CD4-positive, alpha-beta T cell (primary cell): ENCODE results near the gene BIN1. TPM values are rescaled to one million over a fixed set of nuclear protein-coding genes. Genes with fewer than 3 reads are reported as not detected.

ENCODE experiments used
- ATAC-seq: fragments of 200-7000 bp; cut with Tn5 transposase; one replicate; pipeline ENCODE4 v1.10.0; 2022; ENCODE audit warnings: mild to moderate bottlenecking; ENCODE audit not compliant: poor library complexity
- CTCF ChIA-PET: fragments of 350-600 bp; sonication (Branson Sonifier 250); formaldehyde crosslinking; loops from one replicate; lab custom pipeline; 2021; ENCODE audit warnings: antibody characterized with exemption, inconsistent platforms; lab: Charles Lee
- POLR2A ChIA-PET: fragments of 350-600 bp; sonication (Branson Sonifier 250); formaldehyde crosslinking; loops from one replicate; lab custom pipeline; 2021; ENCODE audit warnings: antibody characterized with exemption, inconsistent platforms; lab: Charles Lee
- DNase-seq, 14 experiments: peaks; one replicate each; pipeline ENCODE4 v3.0.0-alpha.2; 2013 to 2020; ENCODE audit warnings: mixed read lengths in 2 of 14
- H3K27ac ChIP-seq, 2 donors: one replicate each; pipeline versions ENCODE4 v1.5.1 to v1.7.0; 2013; ENCODE audit warnings: low read length in 2 of 2, low read depth in 1 of 2, mild to moderate bottlenecking in 1 of 2
- H3K27me3 ChIP-seq, 2 experiments: 1 replicate in 1 of 2; 2 replicates in 1 of 2; pipeline versions ENCODE4 v1.6.1 to v1.7.0; 2013; ENCODE audit warnings: low read length in 2 of 2, control low read depth in 1 of 2, mild to moderate bottlenecking in 1 of 2, moderate library complexity in 1 of 2; ENCODE audit not compliant: insufficient read depth in 2 of 2, control insufficient read depth in 1 of 2
- H3K36me3 ChIP-seq: one replicate; pipeline ENCODE4 v1.6.1; 2013; ENCODE audit warnings: low read length, control low read depth; ENCODE audit not compliant: insufficient read depth
- H3K4me1 ChIP-seq: one replicate; pipeline ENCODE4 v1.6.1; 2013; ENCODE audit warnings: low read length, control low read depth; ENCODE audit not compliant: insufficient read depth
- H3K4me3 ChIP-seq: one replicate; pipeline ENCODE4 v1.5.1; 2013; ENCODE audit warnings: mild to moderate bottlenecking, low read length, moderate library complexity
- H3K9me3 ChIP-seq, 2 experiments: 1 replicate in 1 of 2; 2 replicates in 1 of 2; pipeline versions ENCODE4 v1.6.1 to v1.7.0; 2013; ENCODE audit warnings: low read length in 2 of 2, mild to moderate bottlenecking in 2 of 2, control low read depth in 1 of 2, moderate library complexity in 1 of 2; ENCODE audit not compliant: control insufficient read depth in 1 of 2, insufficient read depth in 1 of 2
- H3K27ac Mint-ChIP-seq: one replicate; pipeline ENCODE4 v1.8.0; 2020; ENCODE audit warnings: mixed read lengths
- H3K27me3 Mint-ChIP-seq: one replicate; pipeline ENCODE4 v1.8.0; 2021; ENCODE audit warnings: mixed read lengths
- H3K36me3 Mint-ChIP-seq: one replicate; pipeline ENCODE4 v1.8.0; 2021; ENCODE audit warnings: low read depth, mixed read lengths
- H3K4me1 Mint-ChIP-seq: one replicate; pipeline ENCODE4 v1.8.0; 2021; ENCODE audit warnings: low read depth, mixed read lengths
- H3K4me3 Mint-ChIP-seq: one replicate; pipeline ENCODE4 v1.8.0; 2020; ENCODE audit warnings: mild to moderate bottlenecking, mixed read lengths
- H3K9me3 Mint-ChIP-seq: one replicate; pipeline ENCODE4 v1.8.0; 2020; ENCODE audit warnings: mixed read lengths
- CTCF ChIP-seq: fragments of 200-600 bp; IDR thresholded peaks from one replicate; pipeline ENCODE4 v1.8.0; 2022; ENCODE audit warnings: antibody characterized with exemption, mild to moderate bottlenecking
- intact Hi-C, 2 experiments: fragments of 100-400 bp; cut with DNase I in 1 of 2; cut with micrococcal nuclease in 1 of 2; formaldehyde crosslinking; loops; one replicate each; pipeline versions ENCODE4 v1.15.1 to v1.9.0; 2023 to 2025; cut with DNase I, micrococcal nuclease
- total RNA-seq, 174 experiments: library from RNA in 2 of 174; stranded (reverse) in 2 of 174; gene quantifications; one replicate each; pipeline ENCODE4 v1.2.3 and lab custom pipeline; 2021 to 2026

The BIN1 gene
- total RNA-seq, 2 experiments from 2014 or later = 98.8 to 104 TPM

DNA sequence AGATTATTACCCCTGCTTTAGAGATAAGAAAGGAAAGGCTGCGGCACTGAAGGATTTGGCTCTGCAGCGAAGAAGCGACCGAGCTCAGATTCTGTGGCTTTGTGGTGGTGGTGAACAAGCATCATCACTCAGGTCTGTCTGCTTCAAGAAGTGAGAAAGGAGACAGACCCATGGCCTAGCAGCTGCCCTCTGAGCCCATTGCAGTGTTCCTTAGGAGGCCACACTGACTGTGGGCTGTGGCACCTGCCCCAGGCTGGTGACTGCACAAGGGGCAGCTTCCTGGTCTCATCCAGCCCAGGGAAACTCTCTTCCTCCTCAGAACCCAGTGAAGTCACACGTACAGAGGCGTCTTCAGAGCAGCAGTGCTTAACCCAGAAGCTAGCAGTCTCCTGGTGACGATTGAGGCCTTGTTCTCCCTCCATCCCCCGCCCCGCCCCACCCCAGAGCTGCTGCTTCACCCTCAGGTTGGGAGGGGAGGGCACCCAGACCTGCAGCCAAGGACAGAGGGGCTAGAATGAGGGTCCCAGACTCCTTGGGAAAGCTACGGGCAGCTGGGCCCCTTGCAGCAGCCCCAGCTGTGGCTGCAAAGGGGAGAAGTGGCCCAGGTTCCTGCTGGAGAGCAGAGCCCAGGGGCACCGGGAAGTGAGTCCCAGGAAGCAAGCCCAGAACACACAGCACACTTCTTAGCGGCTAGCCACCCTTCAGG, 22.2 kb downstream of the BIN1 start:
- TF ChIP-seq CTCF = no peak
- Histone ChIP-seq H3K27me3 (no peaks in the 10 kb centered on the region), H3K9me3 (no peaks in the 10 kb centered on the region), H3K4me1 (peaks cover 70% of the 10 kb centered on the region), H3K27ac (peak overlapping the region; percentile 61 to 89), H3K4me3 (peak overlapping the region; percentile 4), H3K36me3 (no peaks in the 10 kb centered on the region)
- intact Hi-C loops = loop anchor here (5.0 to 10.0 kb wide), 6 partner anchors 208 to 560 kb away; partner anchors contain the start of genes GYPC (in 2 of the 2), ERCC3 (in 1 of the 2), GPR17 (in 1 of the 2) and IWS1 (in 1 of the 2)
- Mint-ChIP-seq H3K27me3 (no peaks in the 10 kb centered on the region), H3K27ac (peak overlapping the region; percentile 99), H3K4me1 (peaks cover 58% of the 10 kb centered on the region), H3K4me3 (peak overlapping the region; percentile 79), H3K36me3 (peaks cover 5% of the 10 kb centered on the region), H3K9me3 (no peaks in the 10 kb centered on the region)
- POLR2A ChIA-PET = interaction anchor here (1.0 to 2.6 kb wide), 5 partner anchors 9 to 209 kb away, joined by 3 to 20 read pairs (median 7); partner anchors contain the start of genes BIN1 and ERCC3
- DNase-seq = peak in 12 of 14 experiments; percentile 18 to 76 (median 44)
- ATAC-seq = peak; percentile 53
- CTCF ChIA-PET = interaction anchor here (2.0 kb wide), 1 partner anchor 17 kb away, joined by 9 read pairs; no protein-coding TSS in a partner anchor

DNA sequence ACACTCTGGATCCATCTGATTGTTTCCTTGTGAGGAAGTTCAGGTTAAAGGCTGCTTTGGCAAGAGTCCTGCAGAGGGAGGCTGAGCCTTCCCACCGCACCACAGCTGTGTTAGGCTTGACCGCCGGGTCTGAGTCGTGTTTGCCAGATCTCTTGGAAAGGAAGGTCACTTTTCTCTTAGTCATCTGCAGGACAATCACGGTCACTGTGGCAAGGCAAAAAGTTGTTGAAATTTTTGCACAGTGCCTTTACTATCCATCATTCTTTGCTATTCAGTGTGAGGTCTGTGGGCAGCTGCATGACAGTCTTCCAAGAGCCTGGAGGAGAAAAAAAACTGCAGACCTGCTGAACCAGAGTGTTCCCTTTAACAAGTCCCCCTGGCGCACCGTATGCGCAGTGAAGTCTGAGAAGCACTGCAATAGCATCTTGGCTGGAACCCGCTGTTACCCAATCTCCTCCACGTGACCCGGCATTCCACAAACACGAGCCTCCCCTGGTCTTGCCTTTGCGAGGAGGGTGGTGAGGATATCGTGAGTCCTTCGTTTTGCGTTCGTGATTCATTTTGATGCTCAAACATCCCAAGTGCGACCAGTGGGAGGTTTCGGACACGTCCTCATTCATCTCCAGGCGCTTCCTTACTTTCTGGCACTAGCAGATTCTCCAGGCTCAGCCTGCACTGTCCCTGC, 23.0 kb downstream of the BIN1 start:
- H3K4me3 ChIP-seq = no peak overlapping the region
- no peaks in the 10 kb centered on the region for H3K9me3 ChIP-seq
- CTCF ChIA-PET = interaction anchor here (2.0 kb wide), 1 partner anchor 16 kb away, joined by 9 read pairs; no protein-coding TSS in a partner anchor
- DNase-seq = no peak
- Mint-ChIP-seq H3K27ac (peak overlapping the region; percentile 99), H3K9me3 (no peaks in the 10 kb centered on the region), H3K36me3 (peaks cover 7% of the 10 kb centered on the region), H3K27me3 (no peaks in the 10 kb centered on the region), H3K4me1 (peaks cover 66% of the 10 kb centered on the region), H3K4me3 (peak overlapping the region; percentile 95)
- ATAC-seq = no peak
- H3K27ac ChIP-seq = peak overlapping the region; percentile 61 to 89
- no peak for TF ChIP-seq CTCF
- H3K27me3 ChIP-seq = no peaks in the 10 kb centered on the region
- intact Hi-C loops = loop anchor here (2.0 to 10.0 kb wide), 7 partner anchors 23 to 561 kb away; partner anchors contain the start of genes GYPC (in 2 of the 2), BIN1 (in 1 of the 2), ERCC3 (in 1 of the 2) and GPR17 (in 1 of the 2)
- POLR2A ChIA-PET = interaction anchor here (1.3 to 2.6 kb wide), 3 partner anchors 15 to 210 kb away, joined by 7 to 20 read pairs (median 7); partner anchors contain the start of genes BIN1 and ERCC3
- peaks cover 78% of the 10 kb centered on the region for H3K4me1 ChIP-seq
- H3K36me3 ChIP-seq = no peaks in the 10 kb centered on the region

DNA sequence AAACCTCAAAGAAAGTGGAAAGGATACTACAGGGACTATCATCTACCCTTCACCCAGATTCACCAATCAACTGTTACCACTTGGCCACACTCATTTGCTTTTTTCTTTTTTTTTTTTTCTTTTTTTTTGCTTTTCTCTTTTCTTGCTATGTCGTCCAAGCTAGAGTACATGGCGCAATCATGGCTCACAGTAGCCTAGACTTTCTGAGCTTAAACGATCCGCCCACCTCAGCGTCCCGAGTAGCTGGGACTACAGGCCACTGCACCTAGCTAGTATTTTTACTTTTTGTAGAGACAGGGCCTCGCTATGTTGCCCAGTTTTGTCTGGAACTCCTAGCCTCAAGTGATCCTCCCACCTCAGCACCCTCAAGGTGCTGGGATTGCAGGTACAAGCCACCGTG, 24.0 kb downstream of the BIN1 start:
- no peaks in the 10 kb centered on the region for H3K27me3 ChIP-seq
- ATAC-seq (no peak), DNase-seq (no peak)
- Mint-ChIP-seq H3K36me3 (peaks cover 11% of the 10 kb centered on the region), H3K4me3 (peak overlapping the region; percentile 95), H3K27ac (peak overlapping the region; percentile 99), H3K27me3 (no peaks in the 10 kb centered on the region), H3K9me3 (no peaks in the 10 kb centered on the region), H3K4me1 (peaks cover 76% of the 10 kb centered on the region)
- intact Hi-C loops = loop anchor here (2.0 to 10.0 kb wide), 7 partner anchors 24 to 562 kb away; partner anchors contain the start of genes GYPC (in 2 of the 2), BIN1 (in 1 of the 2), ERCC3 (in 1 of the 2) and GPR17 (in 1 of the 2)
- no peaks in the 10 kb centered on the region for H3K36me3 ChIP-seq
- peaks cover 88% of the 10 kb centered on the region for H3K4me1 ChIP-seq
- H3K27ac ChIP-seq = peak overlapping the region in 1 of 2 donors; percentile 93
- H3K4me3 ChIP-seq = no peak overlapping the region
- POLR2A ChIA-PET = no interaction called here
- H3K9me3 ChIP-seq = no peaks in the 10 kb centered on the region
- TF ChIP-seq CTCF = no peak
- CTCF ChIA-PET = no interaction called here
